HCT116 (cell line): ENCODE data around the gene MYCN. TPM values are rescaled to one million over a fixed set of nuclear protein-coding genes. Genes with fewer than 3 reads are reported as not detected.

Source experiments
- ATAC-seq: fragments of 200-7000 bp; cut with Tn5 transposase; 2 replicates; pipeline ENCODE4 v1.9.1; 2020; ENCODE audit warnings: mild to moderate bottlenecking, moderate library complexity
- BruUV-seq: library from RNA; stranded (reverse); fragments of 400-500 nt; replicated peaks from 2 replicates; lab custom pipeline; 2021; lab: Mats Ljungman, UMichigan
- CTCF ChIA-PET: fragments of 300-600 bp; sonication (Branson Sonifier 250); formaldehyde crosslinking; loops from one replicate; lab custom pipeline; 2021; ENCODE audit warnings: antibody characterized with exemption; lab: Charles Lee
- POLR2A ChIA-PET: fragments of 300-600, 350-600 bp; sonication (Branson Sonifier 250); formaldehyde crosslinking; loops from one replicate; lab custom pipeline; 2021; ENCODE audit warnings: antibody characterized with exemption; lab: Charles Lee
- RAD21 ChIA-PET, 2 experiments: fragments of 300-600 bp; sonication (Branson Sonifier 250); formaldehyde crosslinking; loops; one replicate each; lab custom pipeline; 2023; ENCODE audit warnings: low total read pairs in 2 of 2; ENCODE audit not compliant: uncharacterized antibody in 2 of 2, unreplicated experiment in 2 of 2, low non-redundant PET in 1 of 2; lab: Charles Lee
- DNase-seq: peaks from one replicate; pipeline ENCODE4 v3.0.0-alpha.2; 2010; ENCODE audit warnings: low read depth, low spot score
- H2AFZ ChIP-seq: fragments of 200-600 bp; shearing (Covaris generic), sonication (generic); 2 replicates; pipeline ENCODE4 v1.6.1; 2017; ENCODE audit warnings: low read depth, mixed run types, mixed read lengths, antibody characterized with exemption, low read length; ENCODE audit not compliant: poor library complexity, severe bottlenecking
- H3K27ac ChIP-seq: 2 replicates; pipeline ENCODE4 v1.5.1; 2012; ENCODE audit warnings: low read depth, low read length
- H3K27me3 ChIP-seq: fragments of 200-600 bp; sonication (generic); 2 replicates; pipeline ENCODE4 v1.6.1; 2016; ENCODE audit warnings: mixed run types, low read length, mixed read lengths; ENCODE audit not compliant: insufficient read depth
- H3K36me3 ChIP-seq, 2 experiments: fragments of 200-500 bp in 1 of 2; fragments of 200-600 bp in 1 of 2; sonication (Bioruptor generic) in 1 of 2; sonication (generic) in 1 of 2; 2 replicates each; pipeline versions ENCODE4 v1.5.1 to v1.6.1; 2014 to 2016; ENCODE audit warnings: low read length in 2 of 2, inconsistent platforms in 1 of 2, mixed read lengths in 1 of 2, mixed run types in 1 of 2; ENCODE audit not compliant: insufficient read depth in 2 of 2, control insufficient read depth in 1 of 2
- H3K4me1 ChIP-seq, 2 experiments: fragments of 200-600 bp in 1 of 2; sonication (generic) in 1 of 2; 2 replicates each; pipeline versions ENCODE4 v1.5.1 to v1.6.1; 2012 to 2017; ENCODE audit warnings: low read length in 2 of 2, inconsistent platforms in 1 of 2, mild to moderate bottlenecking in 1 of 2, mixed read lengths in 1 of 2, mixed run types in 1 of 2, moderate library complexity in 1 of 2; ENCODE audit not compliant: insufficient read depth in 2 of 2, control insufficient read depth in 1 of 2
- H3K4me2 ChIP-seq: fragments of 200-600 bp; sonication (generic); 2 replicates; pipeline ENCODE4 v1.6.1; 2017; ENCODE audit warnings: mixed run types, low read length, mixed read lengths
- H3K4me3 ChIP-seq, 2 experiments: fragments of 200-600 bp in 1 of 2; sonication (generic) in 1 of 2; replicated peaks in 1 of 2; 2 replicates each; pipeline ENCODE4 v1.5.1; 2011 to 2016; ENCODE audit warnings: low read length in 2 of 2, control low read depth in 1 of 2, low read depth in 1 of 2, mild to moderate bottlenecking in 1 of 2, mixed read lengths in 1 of 2, mixed run types in 1 of 2
- H3K79me2 ChIP-seq: fragments of 200-600 bp; sonication (generic); 2 replicates; pipeline ENCODE4 v1.6.1; 2017; ENCODE audit warnings: mild to moderate bottlenecking, mixed run types, low read length, moderate library complexity, mixed read lengths; ENCODE audit not compliant: insufficient read depth
- H3K9ac ChIP-seq: fragments of 200-600 bp; sonication (generic); 2 replicates; pipeline ENCODE4 v1.6.1; 2016; ENCODE audit warnings: low read length, mixed read lengths
- H3K9me2 ChIP-seq: fragments of 200-600 bp; sonication (generic), shearing (Covaris generic); 2 replicates; pipeline ENCODE4 v1.6.1; 2017; ENCODE audit warnings: mixed run types, mild to moderate bottlenecking, moderate library complexity; ENCODE audit not compliant: insufficient read depth
- H3K9me3 ChIP-seq, 2 experiments: fragments of 200-500 bp in 1 of 2; fragments of 200-600 bp in 1 of 2; sonication (Bioruptor generic) in 1 of 2; sonication (generic) in 1 of 2; 2 replicates each; pipeline ENCODE4 v1.6.1; 2014 to 2017; ENCODE audit warnings: low read length in 2 of 2, mixed read lengths in 2 of 2, inconsistent platforms in 1 of 2, low read depth in 1 of 2, mild to moderate bottlenecking in 1 of 2, mixed run types in 1 of 2, moderate library complexity in 1 of 2; ENCODE audit not compliant: control insufficient read depth in 1 of 2, insufficient read depth in 1 of 2
- H4K20me1 ChIP-seq: fragments of 200-600 bp; sonication (generic), shearing (Covaris generic); 2 replicates; pipeline ENCODE4 v1.6.1; 2017; ENCODE audit warnings: mixed run types, mild to moderate bottlenecking, moderate library complexity; ENCODE audit not compliant: insufficient read depth
- CBX3 ChIP-seq: IDR thresholded peaks from 2 replicates; pipeline ENCODE4 v1.6.1; 2012; ENCODE audit warnings: low read depth
- CEBPB ChIP-seq: IDR thresholded peaks from 2 replicates; pipeline ENCODE4 v1.6.1; 2012; ENCODE audit warnings: low read depth
- ELF1 ChIP-seq: IDR thresholded peaks from 2 replicates; pipeline ENCODE4 v1.6.1; 2012; ENCODE audit warnings: low read depth, borderline replicate concordance
- EZH2 ChIP-seq: fragments of 200-600 bp; sonication (generic); IDR thresholded peaks from 2 replicates; pipeline ENCODE4 v1.6.1; 2017; ENCODE audit warnings: antibody characterized with exemption, mixed run types
- EZH2phosphoT487 ChIP-seq: fragments of 200-600 bp; IDR thresholded peaks from 2 replicates; pipeline ENCODE4 v1.6.1; 2018; ENCODE audit warnings: antibody characterized with exemption, borderline replicate concordance
- FOSL1 ChIP-seq: IDR thresholded peaks from 2 replicates; pipeline ENCODE4 v1.6.1; 2012; ENCODE audit warnings: low read depth
- POLR2A ChIP-seq: IDR thresholded peaks from 2 replicates; pipeline ENCODE4 v1.7.0; 2011; ENCODE audit warnings: borderline replicate concordance; ENCODE audit not compliant: insufficient read depth, insufficient read length; ENCODE audit errors: extremely low read depth
- POLR2AphosphoS5 ChIP-seq: IDR thresholded peaks from 2 replicates; pipeline ENCODE4 v1.6.1; 2011; ENCODE audit warnings: mild to moderate bottlenecking, low read depth, low read length, moderate library complexity
- RAD21 ChIP-seq: IDR thresholded peaks from 2 replicates; pipeline ENCODE4 v1.6.1; 2012; ENCODE audit warnings: low read depth, mild to moderate bottlenecking
- SIN3A ChIP-seq: IDR thresholded peaks from 2 replicates; pipeline ENCODE4 v1.6.1; 2012; ENCODE audit warnings: low read depth
- SP1 ChIP-seq: IDR thresholded peaks from 2 replicates; pipeline ENCODE4 v1.6.1; 2012; ENCODE audit warnings: low read depth
- TCF7L2 ChIP-seq: IDR thresholded peaks from 2 replicates; pipeline ENCODE4 v1.7.0; 2011; ENCODE audit warnings: borderline replicate concordance, inconsistent platforms; ENCODE audit not compliant: insufficient read depth, insufficient read length; ENCODE audit errors: extremely low read depth
- YY1 ChIP-seq: IDR thresholded peaks from 2 replicates; pipeline ENCODE4 v1.6.1; 2011; ENCODE audit warnings: low read length, low read depth, moderate library complexity, mild to moderate bottlenecking; ENCODE audit not compliant: insufficient replicate concordance; ENCODE audit errors: extremely low read depth
- ZFX ChIP-seq: fragments of 450-650 bp; IDR thresholded peaks from 2 replicates; pipeline ENCODE4 v1.6.1; 2017
- ZNF274 ChIP-seq: fragments of 200-500 bp; sonication (Bioruptor generic); IDR thresholded peaks from 2 replicates; pipeline ENCODE4 v1.6.1; 2014; ENCODE audit warnings: mild to moderate bottlenecking, low read depth, low read length, inconsistent platforms
- intact Hi-C: fragments of 100-400 bp; cut with micrococcal nuclease; formaldehyde crosslinking; loops from 2 replicates; pipeline ENCODE4 v1.10.0; 2022
- total RNA-seq: library from RNA; stranded (reverse); gene quantifications from one replicate; pipeline ENCODE4 v1.2.1, GENCODE V29; 2021; ENCODE audit not compliant: unreplicated experiment
- TF ChIP-seq, protein P1 (sequence below), 3 experiments: fragments of 200-600 bp in 1 of 3; sonication (generic) in 1 of 3; IDR thresholded peaks in 2 of 3; conservative IDR thresholded peaks in 1 of 3; 2 replicates each; pipeline ENCODE4 v1.5.1; 2012 to 2017; ENCODE audit warnings: low read depth in 2 of 3, low read length in 2 of 3, antibody characterized with exemption in 1 of 3, borderline replicate concordance in 1 of 3, control low read depth in 1 of 3, mild to moderate bottlenecking in 1 of 3, mixed read lengths in 1 of 3, mixed run types in 1 of 3, moderate library complexity in 1 of 3; ENCODE audit not compliant: insufficient read depth in 1 of 3
- TF ChIP-seq, protein P2 (sequence below): IDR thresholded peaks from 2 replicates; pipeline ENCODE4 v1.6.1; 2012
- TF ChIP-seq, protein P3 (sequence below): IDR thresholded peaks from 2 replicates; pipeline ENCODE4 v1.6.1; 2012
- TF ChIP-seq, protein P4 (sequence below): IDR thresholded peaks from 2 replicates; pipeline ENCODE4 v1.6.1; 2011; ENCODE audit warnings: mild to moderate bottlenecking, low read length, moderate library complexity; ENCODE audit not compliant: insufficient replicate concordance; ENCODE audit errors: extremely low read depth

MYCN gene
- total RNA-seq, 1 experiment from 2014 or later = not detected

DNA sequence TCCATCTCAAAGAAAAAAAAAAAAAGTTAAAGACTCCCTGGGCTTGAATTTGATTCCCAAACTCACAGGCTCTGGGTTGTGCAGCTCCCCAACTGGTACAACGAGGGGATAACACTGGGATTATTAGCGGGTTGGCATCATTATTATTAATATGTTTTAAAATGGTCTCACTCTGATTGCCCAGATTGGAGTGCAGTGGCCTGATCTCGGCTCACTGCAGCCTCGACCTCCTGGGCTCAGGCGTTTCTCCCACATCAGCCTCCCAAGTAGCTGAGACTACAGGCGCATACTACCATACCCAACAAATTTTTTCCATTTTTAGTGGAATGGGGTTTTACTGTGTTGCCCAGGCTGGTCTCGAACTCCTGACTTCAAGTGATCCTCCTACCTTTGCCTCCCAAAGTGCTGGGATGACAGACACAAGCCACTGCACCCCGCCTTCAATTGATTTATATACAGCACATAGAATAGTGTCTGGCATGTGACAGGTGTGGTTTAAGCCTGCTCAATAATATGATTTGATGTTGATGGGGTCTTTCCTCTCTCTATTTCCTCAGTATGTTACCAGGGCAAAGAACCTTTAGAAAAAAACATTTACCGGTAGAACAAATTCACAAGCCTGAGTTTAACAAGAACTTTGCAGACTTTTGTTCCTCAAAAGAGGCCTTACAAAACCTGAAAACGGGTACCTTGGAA lies 12.2 kb downstream of the MYCN start:
- CTCF ChIA-PET = no interaction called here
- no peak overlapping the region for H3K27ac ChIP-seq
- ATAC-seq = no peak

More for the DNA sequence above, 12.2 kb downstream of the MYCN start:
- Histone ChIP-seq H3K9me3 (no peaks in the 10 kb centered on the region), H3K79me2 (no peaks in the 10 kb centered on the region), H3K27me3 (peaks cover 13% of the 10 kb centered on the region), H4K20me1 (no peaks in the 10 kb centered on the region), H3K4me1 (no peaks in the 10 kb centered on the region), H2AFZ (no peak overlapping the region), H3K4me3 (no peak overlapping the region), H3K4me2 (no peak overlapping the region), H3K9ac (no peak overlapping the region), H3K36me3 (no peaks in the 10 kb centered on the region), H3K9me2 (no peaks in the 10 kb centered on the region)
- RAD21 ChIA-PET = no interaction called here
- TF ChIP-seq ZFX = no peak
- TF ChIP-seq SP1 = no peak
- TF ChIP-seq, protein P1, sequence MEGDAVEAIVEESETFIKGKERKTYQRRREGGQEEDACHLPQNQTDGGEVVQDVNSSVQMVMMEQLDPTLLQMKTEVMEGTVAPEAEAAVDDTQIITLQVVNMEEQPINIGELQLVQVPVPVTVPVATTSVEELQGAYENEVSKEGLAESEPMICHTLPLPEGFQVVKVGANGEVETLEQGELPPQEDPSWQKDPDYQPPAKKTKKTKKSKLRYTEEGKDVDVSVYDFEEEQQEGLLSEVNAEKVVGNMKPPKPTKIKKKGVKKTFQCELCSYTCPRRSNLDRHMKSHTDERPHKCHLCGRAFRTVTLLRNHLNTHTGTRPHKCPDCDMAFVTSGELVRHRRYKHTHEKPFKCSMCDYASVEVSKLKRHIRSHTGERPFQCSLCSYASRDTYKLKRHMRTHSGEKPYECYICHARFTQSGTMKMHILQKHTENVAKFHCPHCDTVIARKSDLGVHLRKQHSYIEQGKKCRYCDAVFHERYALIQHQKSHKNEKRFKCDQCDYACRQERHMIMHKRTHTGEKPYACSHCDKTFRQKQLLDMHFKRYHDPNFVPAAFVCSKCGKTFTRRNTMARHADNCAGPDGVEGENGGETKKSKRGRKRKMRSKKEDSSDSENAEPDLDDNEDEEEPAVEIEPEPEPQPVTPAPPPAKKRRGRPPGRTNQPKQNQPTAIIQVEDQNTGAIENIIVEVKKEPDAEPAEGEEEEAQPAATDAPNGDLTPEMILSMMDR (IDR thresholded peaks at IDR 0.05 in 2 of 3, conservative IDR thresholded peaks at IDR 0.05 in 1 of 3; ENCODE audit: borderline replicate concordance in 1 of 3, insufficient read depth in 1 of 3, low read depth in 2 of 3, low read length in 2 of 3) = no peak
- TF ChIP-seq EZH2phosphoT487 = no peak
- no peak for TF ChIP-seq ZNF274
- TF ChIP-seq, protein P2, sequence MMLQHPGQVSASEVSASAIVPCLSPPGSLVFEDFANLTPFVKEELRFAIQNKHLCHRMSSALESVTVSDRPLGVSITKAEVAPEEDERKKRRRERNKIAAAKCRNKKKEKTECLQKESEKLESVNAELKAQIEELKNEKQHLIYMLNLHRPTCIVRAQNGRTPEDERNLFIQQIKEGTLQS = no peak
- TF ChIP-seq, protein P3, sequence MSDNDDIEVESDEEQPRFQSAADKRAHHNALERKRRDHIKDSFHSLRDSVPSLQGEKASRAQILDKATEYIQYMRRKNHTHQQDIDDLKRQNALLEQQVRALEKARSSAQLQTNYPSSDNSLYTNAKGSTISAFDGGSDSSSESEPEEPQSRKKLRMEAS = no peak
- TF ChIP-seq CEBPB = no peak
- TF ChIP-seq FOSL1 = no peak
- no peak for TF ChIP-seq CBX3
- TF ChIP-seq RAD21 = no peak
- no peak for TF ChIP-seq ELF1
- TF ChIP-seq EZH2 = no peak
- TF ChIP-seq, protein P4, sequence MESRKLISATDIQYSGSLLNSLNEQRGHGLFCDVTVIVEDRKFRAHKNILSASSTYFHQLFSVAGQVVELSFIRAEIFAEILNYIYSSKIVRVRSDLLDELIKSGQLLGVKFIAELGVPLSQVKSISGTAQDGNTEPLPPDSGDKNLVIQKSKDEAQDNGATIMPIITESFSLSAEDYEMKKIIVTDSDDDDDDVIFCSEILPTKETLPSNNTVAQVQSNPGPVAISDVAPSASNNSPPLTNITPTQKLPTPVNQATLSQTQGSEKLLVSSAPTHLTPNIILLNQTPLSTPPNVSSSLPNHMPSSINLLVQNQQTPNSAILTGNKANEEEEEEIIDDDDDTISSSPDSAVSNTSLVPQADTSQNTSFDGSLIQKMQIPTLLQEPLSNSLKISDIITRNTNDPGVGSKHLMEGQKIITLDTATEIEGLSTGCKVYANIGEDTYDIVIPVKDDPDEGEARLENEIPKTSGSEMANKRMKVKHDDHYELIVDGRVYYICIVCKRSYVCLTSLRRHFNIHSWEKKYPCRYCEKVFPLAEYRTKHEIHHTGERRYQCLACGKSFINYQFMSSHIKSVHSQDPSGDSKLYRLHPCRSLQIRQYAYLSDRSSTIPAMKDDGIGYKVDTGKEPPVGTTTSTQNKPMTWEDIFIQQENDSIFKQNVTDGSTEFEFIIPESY = no peak
- TF ChIP-seq POLR2A = no peak
- TF ChIP-seq SIN3A = no peak
- TF ChIP-seq POLR2AphosphoS5 = no peak
- no peak for TF ChIP-seq TCF7L2
- TF ChIP-seq YY1 = no peak
- DNase-seq = no peak
- POLR2A ChIA-PET = no interaction called here
- intact Hi-C loops = no loop called here
- no TSS peak for BruUV-seq
